Stimulated activated CD8-positive, alpha-beta memory T cell treated with anti-CD3 and anti-CD28 coated beads, Interleukin-12 subunit alpha, Interleukin-12 subunit beta, amount 100 ng/mL, for 1 hour (primary cell): ENCODE results near the gene ACOT2.
"Not testable (repeated sequence)": the region's sequence is repeated elsewhere in the genome, so short reads cannot be mapped to it uniquely, and the experiment has no call there.

Experiments
- DNase-seq: peaks from one replicate; pipeline ENCODE4 v3.0.0-alpha.2; 2020; ENCODE audit warnings: low read depth

Gene ACOT2

GRCh38 chr14:73567951-73568885 is 795 bp upstream of the ACOT2 start:
- no peak for DNase-seq

- not testable (repeated sequence) for DNase-seq
These were observed 178 bp upstream of the ACOT2 start for GRCh38 chr14:73568886-73569184.

GRCh38 chr14:73570913-73571312 is 1.9 kb downstream of the ACOT2 start:
- DNase-seq: peak; percentile 43

GRCh38 chr14:73573034-73573433 is 4.0 kb downstream of the ACOT2 start:
- DNase-seq: not testable (repeated sequence)

- DNase-seq: not testable (repeated sequence)
These were observed 4.7 kb downstream of the ACOT2 start for GRCh38 chr14:73573740-73574139.

- DNase-seq: not testable (repeated sequence)
These were observed 5.2 kb downstream of the ACOT2 start for GRCh38 chr14:73574251-73574650.

GRCh38 chr14:73576391-73576790 is 7.4 kb downstream of the ACOT2 start:
- no peak for DNase-seq

- not testable (repeated sequence) for DNase-seq
These were observed 8.2 kb downstream of the ACOT2 start for GRCh38 chr14:73577214-73577613.

GRCh38 chr14:73582102-73582979 is 13.3 kb downstream of the ACOT2 start:
- DNase-seq: not testable (repeated sequence)

GRCh38 chr14:73588695-73589094 is 19.7 kb downstream of the ACOT2 start:
- no peak for DNase-seq

- no peak for DNase-seq
These were observed 20.1 kb downstream of the ACOT2 start for GRCh38 chr14:73589116-73589515.

- DNase-seq: not testable (repeated sequence)
These were observed 21.6 kb downstream of the ACOT2 start for GRCh38 chr14:73590673-73591004.

- DNase-seq: peak; percentile 14
These were observed 22.9 kb downstream of the ACOT2 start, which contains the start of gene ACOT4 for GRCh38 chr14:73591690-73592449. TSS of gene ACOT4 (plus strand) at chr14:73591873. CDS start at chr14:73591960, 87 bp downstream.

GRCh38 chr14:73594491-73594890 is 25.5 kb downstream of the ACOT2 start:
- DNase-seq: no peak

GRCh38 chr14:73599499-73599898 is 30.5 kb downstream of the ACOT2 start:
- DNase-seq: no peak

- DNase-seq: no peak
These were observed 34.0 kb downstream of the ACOT2 start for GRCh38 chr14:73602994-73603393.

- DNase-seq: no peak
These were observed 37.3 kb downstream of the ACOT2 start for GRCh38 chr14:73606271-73606670.

GRCh38 chr14:73607241-73607640 is 38.2 kb downstream of the ACOT2 start:
- no peak for DNase-seq

GRCh38 chr14:73610687-73611086 is 41.7 kb downstream of the ACOT2 start:
- no peak for DNase-seq

GRCh38 chr14:73612339-73613045 is 43.5 kb downstream of the ACOT2 start, which contains the start of gene ACOT6:
TSS of gene ACOT6 (plus strand) at chr14:73612517. CDS start at chr14:73612572, 55 bp downstream.
- peak; percentile 33 for DNase-seq

GRCh38 chr14:73613046-73613383 is 44.0 kb downstream of the ACOT2 start:
- no peak for DNase-seq
